ENCODE results near the gene UGT1A6. TPM values are rescaled to one million over a fixed set of nuclear protein-coding genes. Genes with fewer than 3 reads are reported as not detected.

Gene UGT1A6
- total and polyA plus RNA-seq, 2 experiments from 2014 or later: not detected

GRCh38 chr2:233807215-233807865 is 114.7 kb downstream of the UGT1A6 start:
- no peak overlapping the region for H3K9ac ChIP-seq
- no peak for DNase-seq
- H2AFZ ChIP-seq: no peak overlapping the region
- no peaks in the 10 kb centered on the region for H3K4me1 ChIP-seq (ENCODE audit: insufficient read depth)
- in situ Hi-C loops (cut with MboI): no loop called here
- no peak for TF ChIP-seq EZH2phosphoT487 (IDR thresholded peaks at IDR 0.05; ENCODE audit: insufficient read depth, low read depth)
- H3K27me3 ChIP-seq (replicated peaks; ENCODE audit: insufficient read depth): peaks cover 27% of the 10 kb centered on the region
- no peaks in the 10 kb centered on the region for H3K36me3 ChIP-seq (ENCODE audit: low read depth)
- no peaks in the 10 kb centered on the region for H3K9me2 ChIP-seq (ENCODE audit: insufficient read depth)
- H3K27ac ChIP-seq: no peak overlapping the region
- no peak overlapping the region for H3K4me3 ChIP-seq
- H3F3A ChIP-seq (ENCODE audit: insufficient read depth): no peaks in the 10 kb centered on the region
- H3K4me2 ChIP-seq (ENCODE audit: unreplicated experiment): no peak overlapping the region
- WGBS, 2 experiments (ENCODE audit: low coverage in 1 of 2, low lambda C conversion rate in 2 of 2, missing lambda C conversion rate in 2 of 2): 28 to 29% methylated on average over 12 of the region's 12 CpGs
- H3K79me2 ChIP-seq (ENCODE audit: insufficient read depth): no peaks in the 10 kb centered on the region
- no peaks in the 10 kb centered on the region for H4K20me1 ChIP-seq (ENCODE audit: insufficient read depth)
- no peaks in the 10 kb centered on the region for H3K9me3 ChIP-seq (ENCODE audit: low read depth)

- no peaks in the 10 kb centered on the region for H3K4me1 ChIP-seq (ENCODE audit: insufficient read depth)
- no peak overlapping the region for H3K9ac ChIP-seq
- no peak overlapping the region for H3K27ac ChIP-seq
- no peaks in the 10 kb centered on the region for H3F3A ChIP-seq (ENCODE audit: insufficient read depth)
- no peaks in the 10 kb centered on the region for H3K79me2 ChIP-seq (ENCODE audit: insufficient read depth)
- H4K20me1 ChIP-seq (ENCODE audit: insufficient read depth): no peaks in the 10 kb centered on the region
- no peak overlapping the region for H2AFZ ChIP-seq
- DNase-seq: no peak
- H3K4me2 ChIP-seq (ENCODE audit: unreplicated experiment): no peak overlapping the region
- no peak overlapping the region for H3K4me3 ChIP-seq
- H3K9me3 ChIP-seq (ENCODE audit: low read depth): no peaks in the 10 kb centered on the region
- no peaks in the 10 kb centered on the region for H3K36me3 ChIP-seq (ENCODE audit: low read depth)
- 43 to 53% methylated on average over 10 of the region's 10 CpGs for WGBS, 2 experiments (ENCODE audit: low coverage in 1 of 2, low lambda C conversion rate in 2 of 2, missing lambda C conversion rate in 2 of 2)
- no peak for TF ChIP-seq EZH2phosphoT487 (IDR thresholded peaks at IDR 0.05; ENCODE audit: insufficient read depth, low read depth)
- peaks cover 24% of the 10 kb centered on the region for H3K27me3 ChIP-seq (replicated peaks; ENCODE audit: insufficient read depth)
- in situ Hi-C loops (cut with MboI): no loop called here
- no peaks in the 10 kb centered on the region for H3K9me2 ChIP-seq (ENCODE audit: insufficient read depth)
These were observed 115.6 kb downstream of the UGT1A6 start for GRCh38 chr2:233807966-233808935.

GRCh38 chr2:233810385-233810784 is 117.7 kb downstream of the UGT1A6 start:
- Histone ChIP-seq H3K9me3 (ENCODE audit: low read depth) (no peaks in the 10 kb centered on the region), H3K4me3 (no peak overlapping the region), H3K27ac (no peak overlapping the region), H3K4me1 (ENCODE audit: insufficient read depth) (no peaks in the 10 kb centered on the region), H3F3A (ENCODE audit: insufficient read depth) (no peaks in the 10 kb centered on the region), H3K4me2 (ENCODE audit: unreplicated experiment) (no peak overlapping the region), H3K9me2 (ENCODE audit: insufficient read depth) (no peaks in the 10 kb centered on the region), H3K79me2 (ENCODE audit: insufficient read depth) (no peaks in the 10 kb centered on the region), H3K36me3 (ENCODE audit: low read depth) (no peaks in the 10 kb centered on the region), H3K9ac (no peak overlapping the region), H3K27me3 (replicated peaks; ENCODE audit: insufficient read depth) (peaks cover 19% of the 10 kb centered on the region), H4K20me1 (ENCODE audit: insufficient read depth) (no peaks in the 10 kb centered on the region), H2AFZ (no peak overlapping the region)
- WGBS, 2 experiments (ENCODE audit: low coverage in 1 of 2, low lambda C conversion rate in 2 of 2, missing lambda C conversion rate in 2 of 2): 36 to 37% methylated on average over 6 of the region's 6 CpGs
- DNase-seq: no peak
- in situ Hi-C loops (cut with MboI): no loop called here
- TF ChIP-seq EZH2 (IDR thresholded peaks at IDR 0.05; ENCODE audit: insufficient read depth, poor library complexity, severe bottlenecking) (no peak), EZH2phosphoT487 (IDR thresholded peaks at IDR 0.05; ENCODE audit: insufficient read depth, low read depth) (no peak)

- peaks cover 3% of the 10 kb centered on the region; the same call in 1 of the 2 replicates for H3K4me1 ChIP-seq (ENCODE audit: insufficient read depth)
- no peak overlapping the region for H3K27ac ChIP-seq
- no peak for DNase-seq
- H3K79me2 ChIP-seq (ENCODE audit: insufficient read depth): no peaks in the 10 kb centered on the region
- H3K4me2 ChIP-seq (ENCODE audit: unreplicated experiment): no peak overlapping the region
- 25 to 30% methylated on average over 4 of the region's 4 CpGs for WGBS, 2 experiments (ENCODE audit: low coverage in 1 of 2, low lambda C conversion rate in 2 of 2, missing lambda C conversion rate in 2 of 2)
- in situ Hi-C loops (cut with MboI): no loop called here
- peaks cover 15% of the 10 kb centered on the region for H3K27me3 ChIP-seq (replicated peaks; ENCODE audit: insufficient read depth)
- no peak overlapping the region for H2AFZ ChIP-seq
- H4K20me1 ChIP-seq (ENCODE audit: insufficient read depth): no peaks in the 10 kb centered on the region
- no peak for TF ChIP-seq EZH2 (IDR thresholded peaks at IDR 0.05; ENCODE audit: insufficient read depth, poor library complexity, severe bottlenecking)
- TF ChIP-seq EZH2phosphoT487 (IDR thresholded peaks at IDR 0.05; ENCODE audit: insufficient read depth, low read depth): no peak
- H3K9ac ChIP-seq: no peak overlapping the region
- no peaks in the 10 kb centered on the region for H3K9me3 ChIP-seq (ENCODE audit: low read depth)
- H3K4me3 ChIP-seq: no peak overlapping the region
- H3F3A ChIP-seq (ENCODE audit: insufficient read depth): no peaks in the 10 kb centered on the region
- H3K9me2 ChIP-seq (ENCODE audit: insufficient read depth): no peaks in the 10 kb centered on the region
- no peaks in the 10 kb centered on the region for H3K36me3 ChIP-seq (ENCODE audit: low read depth)
These were observed 118.4 kb downstream of the UGT1A6 start for GRCh38 chr2:233811087-233811486.

All from GM23248 (cell line).